GM23338 (cell line): Measurements from ENCODE around the gene PHACTR1. TPM values are rescaled to one million over a fixed set of nuclear protein-coding genes. Genes with fewer than 3 reads are reported as not detected.

Source experiments
- ATAC-seq: fragments of 200-7000 bp; cut with Tn5 transposase; 3 replicates; pipeline ENCODE4 v1.9.1; 2020
- DNase-seq: peaks from one replicate; pipeline ENCODE4 v3.0.0-alpha.2; 2015; ENCODE audit warnings: low spot score
- H2AFZ ChIP-seq: fragments of 200-600 bp; sonication (generic); 2 replicates; pipeline ENCODE4 v1.8.0; 2016; ENCODE audit warnings: antibody characterized with exemption, mild to moderate bottlenecking, moderate library complexity
- H3F3A ChIP-seq: fragments of 200-600 bp; sonication (generic); replicated peaks from 2 replicates; pipeline ENCODE4 v1.8.0; 2017; ENCODE audit warnings: antibody characterized with exemption, mixed run types, low read depth
- H3K27ac ChIP-seq: fragments of 200-600 bp; sonication (generic); 2 replicates; pipeline ENCODE4 v1.6.1; 2016; ENCODE audit warnings: low read depth
- H3K27me3 ChIP-seq: fragments of 200-600 bp; sonication (generic); 2 replicates; pipeline ENCODE4 v1.8.0; 2016; ENCODE audit warnings: mild to moderate bottlenecking, mixed run types, moderate library complexity; ENCODE audit not compliant: insufficient read depth
- H3K36me3 ChIP-seq: fragments of 200-600 bp; sonication (generic); 2 replicates; pipeline ENCODE4 v1.8.0; 2016; ENCODE audit warnings: mild to moderate bottlenecking; ENCODE audit not compliant: insufficient read depth
- H3K4me1 ChIP-seq: fragments of 200-600 bp; sonication (generic); 2 replicates; pipeline ENCODE4 v1.8.0; 2016; ENCODE audit warnings: mild to moderate bottlenecking, moderate library complexity; ENCODE audit not compliant: insufficient read depth
- H3K4me2 ChIP-seq: fragments of 200-600 bp; sonication (generic); 2 replicates; pipeline ENCODE4 v1.7.1; 2017; ENCODE audit warnings: mixed run types
- H3K4me3 ChIP-seq: fragments of 200-600 bp; sonication (generic); 2 replicates; pipeline ENCODE4 v1.6.1; 2016; ENCODE audit warnings: mixed run types
- H3K79me2 ChIP-seq: fragments of 200-600 bp; sonication (generic); replicated peaks from 2 replicates; pipeline ENCODE4 v1.8.0; 2017; ENCODE audit warnings: mild to moderate bottlenecking; ENCODE audit not compliant: insufficient read depth
- H3K9me2 ChIP-seq: fragments of 200-600 bp; sonication (generic); 2 replicates; pipeline ENCODE4 v1.8.0; 2017; ENCODE audit not compliant: insufficient read depth
- H4K20me1 ChIP-seq: fragments of 200-600 bp; sonication (generic); replicated peaks from 2 replicates; pipeline ENCODE4 v1.8.0; 2017; ENCODE audit warnings: mild to moderate bottlenecking; ENCODE audit not compliant: insufficient read depth
- H3K27ac Mint-ChIP-seq: 2 replicates; pipeline ENCODE4 v1.8.0; 2020; ENCODE audit warnings: inconsistent platforms, mild to moderate bottlenecking, moderate library complexity, mixed read lengths
- H3K27me3 Mint-ChIP-seq: 3 replicates; pipeline ENCODE4 v1.8.0; 2022; ENCODE audit warnings: low read depth, mild to moderate bottlenecking, moderate library complexity, mixed read lengths, inconsistent platforms; ENCODE audit not compliant: insufficient read depth, poor library complexity
- H3K36me3 Mint-ChIP-seq: 3 replicates; pipeline ENCODE4 v1.8.0; 2021; ENCODE audit warnings: low read depth, mild to moderate bottlenecking, inconsistent platforms, moderate library complexity, mixed read lengths
- H3K4me1 Mint-ChIP-seq: 3 replicates; pipeline ENCODE4 v1.8.0; 2020; ENCODE audit warnings: mild to moderate bottlenecking, inconsistent platforms, mixed read lengths
- H3K4me3 Mint-ChIP-seq: 3 replicates; pipeline ENCODE4 v1.8.0; 2021; ENCODE audit warnings: moderate library complexity, mild to moderate bottlenecking, inconsistent platforms, mixed read lengths
- H3K9me3 Mint-ChIP-seq: 3 replicates; pipeline ENCODE4 v1.8.0; 2020; ENCODE audit warnings: moderate library complexity, mild to moderate bottlenecking, inconsistent platforms, mixed read lengths
- CTCF ChIP-seq, 2 experiments: fragments of 200-600 bp in 1 of 2; sonication (generic) in 1 of 2; conservative IDR thresholded peaks; 2 replicates each; pipeline versions ENCODE4 v1.5.1 to v1.6.1; 2016 to 2017; ENCODE audit warnings: antibody characterized with exemption in 2 of 2, low read depth in 2 of 2, mild to moderate bottlenecking in 2 of 2, moderate library complexity in 1 of 2
- EZH2phosphoT487 ChIP-seq: fragments of 200-600 bp; sonication (generic); IDR thresholded peaks from one replicate; pipeline ENCODE4 v1.8.1; 2018; ENCODE audit warnings: antibody characterized with exemption; ENCODE audit not compliant: unreplicated experiment
- JUNB ChIP-seq: IDR thresholded peaks from one replicate; pipeline ENCODE4 v1.6.1; 2016; ENCODE audit warnings: antibody characterized with exemption; ENCODE audit not compliant: unreplicated experiment
- POLR2AphosphoS5 ChIP-seq: IDR thresholded peaks from 2 replicates; pipeline ENCODE4 v1.6.1; 2016; ENCODE audit warnings: antibody characterized with exemption, low read depth
- REST ChIP-seq: IDR thresholded peaks from one replicate; pipeline ENCODE4 v1.6.1; 2018; ENCODE audit warnings: antibody characterized with exemption; ENCODE audit not compliant: unreplicated experiment
- STAT1 ChIP-seq: IDR thresholded peaks from one replicate; pipeline ENCODE4 v1.6.1; 2016; ENCODE audit warnings: antibody characterized with exemption; ENCODE audit not compliant: unreplicated experiment
- ZNF114 ChIP-seq: fragments of 250-450 bp; sonication (Bioruptor Pico); IDR thresholded peaks from 2 replicates; pipeline ENCODE4 v1.5.0; 2020; ENCODE audit warnings: mild to moderate bottlenecking, moderate library complexity
- ZNF462 ChIP-seq: fragments of 250-450 bp; sonication (Bioruptor Pico); IDR thresholded peaks from 2 replicates; pipeline ENCODE4 v1.5.0; 2020; ENCODE audit warnings: mild to moderate bottlenecking, moderate library complexity
- polyA plus RNA-seq: library from polyadenylated mRNA; unstranded; fragments of >200 nt; fragmentation: Nextera tagmentation; extraction: Ambion mirVana; gene quantifications from 2 replicates; pipeline ENCODE4 v1.2.1, GENCODE V29; 2016
- total RNA-seq: library from RNA; depleted of rRNA; stranded (reverse); fragments of >200 nt; shearing (Covaris generic); gene quantifications from 2 replicates; pipeline ENCODE4 v1.2.3, GENCODE V29; 2014

The PHACTR1 gene
- total and polyA plus RNA-seq, 2 experiments from 2014 or later, result 5.9 to 19.3 TPM

GRCh38 chr6:13142611-13143010 is 426.0 kb downstream of the PHACTR1 start:
- H3K36me3 Mint-ChIP-seq, result no peaks in the 10 kb centered on the region
- peaks cover 12% of the 10 kb centered on the region; the same call in 2 of the 3 replicates for H3K4me1 Mint-ChIP-seq
- no peak overlapping the region for H2AFZ ChIP-seq
- no peaks in the 10 kb centered on the region for H3F3A ChIP-seq
- no peaks in the 10 kb centered on the region for H3K27me3 Mint-ChIP-seq
- H3K36me3 ChIP-seq, result no peaks in the 10 kb centered on the region
- H3K4me3 ChIP-seq, result no peak overlapping the region
- no peaks in the 10 kb centered on the region for H3K79me2 ChIP-seq
- TF ChIP-seq CTCF (conservative IDR thresholded peaks at IDR 0.05; ENCODE audit: low read depth in 2 of 2) (no peak), REST (no peak), ZNF114 (CRISPR knock-in tag) (no peak), STAT1 (no peak), EZH2phosphoT487 (no peak), POLR2AphosphoS5 (no peak), JUNB (no peak)
- ATAC-seq, result no peak
- peaks cover 9% of the 10 kb centered on the region for H3K9me2 ChIP-seq
- no peak overlapping the region for H3K4me2 ChIP-seq
- no peak overlapping the region for H3K27ac ChIP-seq
- no peaks in the 10 kb centered on the region for H3K27me3 ChIP-seq
- DNase-seq, result no peak
- H4K20me1 ChIP-seq, result no peaks in the 10 kb centered on the region
- no peak overlapping the region for H3K27ac Mint-ChIP-seq
- H3K4me3 Mint-ChIP-seq, result no peak overlapping the region
- H3K9me3 Mint-ChIP-seq, result no peaks in the 10 kb centered on the region
- peaks cover 21% of the 10 kb centered on the region for H3K4me1 ChIP-seq

GRCh38 chr6:13146442-13146841 is 429.9 kb downstream of the PHACTR1 start:
- Mint-ChIP-seq H3K4me1 (peaks cover 28% of the 10 kb centered on the region), H3K9me3 (no peaks in the 10 kb centered on the region), H3K4me3 (no peak overlapping the region), H3K27me3 (peaks cover 3% of the 10 kb centered on the region), H3K27ac (no peak overlapping the region), H3K36me3 (no peaks in the 10 kb centered on the region)
- H3K9me2 ChIP-seq, result no peaks in the 10 kb centered on the region
- no peaks in the 10 kb centered on the region for H3F3A ChIP-seq
- ATAC-seq, result no peak
- H3K4me3 ChIP-seq, result no peak overlapping the region
- H3K4me1 ChIP-seq, result peaks cover 36% of the 10 kb centered on the region
- DNase-seq, result no peak
- no peak overlapping the region for H2AFZ ChIP-seq
- no peak overlapping the region for H3K4me2 ChIP-seq
- H3K27ac ChIP-seq, result no peak overlapping the region
- no peaks in the 10 kb centered on the region for H3K36me3 ChIP-seq
- no peaks in the 10 kb centered on the region for H3K79me2 ChIP-seq
- H3K27me3 ChIP-seq, result no peaks in the 10 kb centered on the region
- no peaks in the 10 kb centered on the region for H4K20me1 ChIP-seq
- TF ChIP-seq ZNF462 (CRISPR knock-in tag), result no peak
- no peak for TF ChIP-seq CTCF (conservative IDR thresholded peaks at IDR 0.05; ENCODE audit: low read depth in 2 of 2)
- no peak for TF ChIP-seq JUNB
